Measurements from ENCODE around the gene SPDYE6.
"Not testable (repeated sequence)": the region's sequence is repeated elsewhere in the genome, so short reads cannot be mapped to it uniquely, and the experiment has no call there.

SPDYE6 gene, protein sequence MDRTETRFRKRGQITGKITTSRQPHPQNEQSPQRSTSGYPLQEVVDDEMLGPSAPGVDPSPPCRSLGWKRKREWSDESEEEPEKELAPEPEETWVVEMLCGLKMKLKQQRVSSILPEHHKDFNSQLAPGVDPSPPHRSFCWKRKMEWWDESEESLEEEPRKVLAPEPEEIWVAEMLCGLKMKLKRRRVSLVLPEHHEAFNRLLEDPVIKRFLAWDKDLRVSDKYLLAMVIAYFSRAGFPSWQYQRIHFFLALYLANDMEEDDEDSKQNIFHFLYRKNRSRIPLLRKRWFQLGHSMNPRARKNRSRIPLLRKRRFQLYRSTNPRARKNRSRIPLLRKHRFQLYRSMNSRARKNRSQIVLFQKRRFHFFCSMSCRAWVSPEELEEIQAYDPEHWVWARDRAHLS

DNA sequence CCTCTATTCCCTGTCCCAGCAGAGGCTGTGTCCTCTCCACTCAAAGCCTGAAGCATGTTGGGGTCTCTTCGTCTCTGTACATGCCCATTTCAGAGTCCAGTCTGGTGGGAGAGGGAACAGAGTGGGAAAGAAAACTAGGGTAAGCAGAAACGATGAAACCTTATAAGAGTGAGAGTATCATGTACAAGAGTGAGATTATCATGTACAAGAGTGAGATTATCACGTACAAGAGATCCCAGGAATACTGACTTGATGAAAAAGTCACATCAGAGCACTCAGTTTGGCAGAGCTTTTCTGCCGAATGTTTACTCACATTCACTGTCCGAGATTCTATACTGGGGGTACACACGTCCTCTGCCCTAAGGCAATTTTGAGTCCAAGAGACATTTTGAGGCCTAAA, at the start of gene SPDYE6:
Gene SPDYE6 (minus strand): TSS at position 101 of the 400 bp plus-strand sequence. CDS start 421 bp downstream, outside the sequence.
- not testable (repeated sequence) for DNase-seq (ENCODE audit: low spot score)

DNA sequence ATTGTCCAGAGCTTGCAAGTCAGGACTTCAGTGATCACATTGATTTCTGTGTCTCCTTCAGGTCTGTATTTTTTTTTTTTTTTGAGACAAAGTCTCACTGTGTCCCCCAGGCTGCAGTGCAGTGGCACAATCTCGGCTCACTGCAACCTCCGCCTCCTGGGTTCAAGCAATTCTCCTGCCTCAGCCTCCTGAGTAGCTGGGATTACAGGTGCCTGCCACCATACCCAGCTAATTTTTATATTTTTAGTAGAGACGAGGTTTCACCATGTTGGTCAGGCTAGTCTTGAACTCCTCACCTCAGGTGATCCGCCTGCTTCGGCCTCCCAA, 48.6 kb upstream of the SPDYE6 start:
- not testable (repeated sequence) for DNase-seq (ENCODE audit: low spot score)

DNA sequence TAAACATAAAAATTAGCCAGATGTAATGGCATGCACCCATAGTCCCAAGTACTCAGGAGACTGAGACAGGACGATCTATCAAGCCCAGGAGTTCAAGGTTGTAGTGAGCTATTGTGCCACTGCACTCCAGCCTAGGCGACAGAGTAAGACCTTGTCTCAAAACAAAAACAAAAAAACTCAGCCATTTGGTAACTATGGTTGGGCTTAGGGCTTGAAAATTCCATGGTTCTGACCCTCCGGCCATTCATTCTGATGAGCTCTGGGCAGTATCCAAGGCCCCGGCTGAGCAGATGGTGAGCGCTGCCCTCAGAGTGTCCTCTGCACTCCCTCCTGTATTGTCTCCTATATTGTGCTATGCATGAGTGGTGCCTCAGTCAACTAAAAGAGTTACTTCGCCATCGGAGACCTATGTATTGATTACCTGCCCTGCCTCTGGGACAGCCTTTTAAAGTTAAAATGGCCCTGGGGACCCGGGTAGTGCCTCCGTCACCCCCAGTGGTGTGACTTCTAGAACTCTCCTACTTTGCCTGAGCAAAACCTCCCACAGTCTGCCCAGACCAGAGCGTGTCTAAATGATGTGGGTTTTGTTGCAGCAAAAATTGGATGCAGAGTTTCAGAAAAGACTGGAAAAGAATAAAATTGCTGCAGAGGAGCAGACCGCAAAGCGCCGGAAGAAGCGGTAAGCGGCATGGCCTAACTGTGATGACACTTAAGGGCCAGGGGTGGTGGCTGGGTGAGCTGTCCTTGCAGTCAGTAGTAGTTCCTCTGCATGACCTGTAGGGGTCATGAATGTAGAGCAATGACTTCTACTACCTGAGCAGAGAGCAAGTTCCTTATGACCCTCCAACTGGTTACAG, 48.0 kb upstream of the SPDYE6 start:
- DNase-seq (ENCODE audit: low spot score): peak; percentile 81

DNA sequence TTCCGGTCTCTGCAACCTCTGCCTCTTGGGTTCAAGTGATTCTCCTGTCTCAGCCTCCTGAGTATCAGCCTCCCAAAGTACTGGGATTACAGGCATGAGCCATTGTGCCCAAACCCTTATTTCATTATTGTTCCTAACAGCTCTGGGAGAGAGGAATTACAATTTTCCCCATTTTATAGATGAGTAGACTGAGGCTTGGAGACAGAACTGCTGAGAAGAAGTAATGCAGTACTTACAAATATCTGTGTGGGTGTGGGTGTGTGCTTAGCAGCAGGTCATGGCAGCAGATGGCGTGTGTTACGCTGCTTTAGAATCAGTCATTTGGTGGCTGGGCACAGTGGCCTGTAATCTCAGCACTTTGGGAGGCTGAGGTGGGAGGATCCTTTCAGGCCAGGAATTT, 47.3 kb upstream of the SPDYE6 start:
- DNase-seq (ENCODE audit: low spot score): no peak

DNA sequence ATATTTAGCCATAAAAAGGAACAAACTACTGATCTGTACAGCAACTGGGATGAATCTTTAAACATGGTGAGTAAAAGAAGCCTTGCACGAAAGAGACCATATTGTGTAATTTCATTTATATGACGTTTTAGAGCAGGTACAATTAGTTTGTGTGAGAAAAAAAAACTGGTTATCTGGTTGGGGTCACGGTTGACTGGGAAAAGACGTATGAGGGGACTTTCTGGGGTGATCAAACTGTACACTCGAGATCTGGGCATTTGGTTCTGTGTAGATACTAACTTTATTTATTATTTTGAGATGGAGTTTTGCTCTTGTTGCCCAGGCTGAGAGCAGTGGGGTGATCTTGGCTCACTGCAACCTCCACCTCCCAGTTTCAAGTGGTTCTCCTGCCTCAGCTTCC, 44.1 kb upstream of the SPDYE6 start:
- no peak for DNase-seq (ENCODE audit: low spot score)

DNA sequence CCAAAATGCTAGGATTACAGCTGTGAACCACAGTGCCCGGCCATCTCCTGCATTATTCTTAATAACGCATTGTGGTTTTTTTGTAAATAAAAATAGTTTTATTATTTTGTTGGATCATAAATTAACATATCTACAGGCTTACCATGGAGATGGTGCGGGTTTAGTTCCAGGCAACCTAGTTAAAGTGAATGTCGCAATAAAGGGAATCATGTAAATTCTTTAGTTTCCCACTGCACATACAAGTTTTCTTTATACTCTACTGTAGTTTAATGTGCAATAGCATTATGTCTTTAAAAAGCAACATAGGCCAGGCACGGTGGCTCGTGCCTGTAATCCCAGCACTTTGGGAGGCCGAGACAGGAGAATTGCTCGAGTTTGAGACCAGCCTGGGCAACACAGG, 42.3 kb upstream of the SPDYE6 start:
- no peak for DNase-seq (ENCODE audit: low spot score)

DNA sequence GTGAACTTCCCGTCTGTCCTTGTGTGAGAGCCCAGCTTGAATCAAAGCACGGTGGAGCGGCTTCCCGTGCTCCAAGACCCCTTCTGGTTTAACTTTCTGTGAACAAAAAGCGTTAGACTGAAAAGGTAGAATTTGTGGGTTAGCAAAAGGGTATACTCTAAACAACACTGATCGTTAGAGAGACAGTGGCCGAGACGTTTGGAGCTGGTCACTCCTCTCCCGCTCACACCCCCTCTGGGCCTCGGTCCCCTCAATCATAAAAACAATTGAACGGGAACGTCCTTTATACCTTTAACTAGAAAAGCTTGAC, 40.4 kb upstream of the SPDYE6 start:
- DNase-seq (ENCODE audit: low spot score): peak; percentile 17

DNA sequence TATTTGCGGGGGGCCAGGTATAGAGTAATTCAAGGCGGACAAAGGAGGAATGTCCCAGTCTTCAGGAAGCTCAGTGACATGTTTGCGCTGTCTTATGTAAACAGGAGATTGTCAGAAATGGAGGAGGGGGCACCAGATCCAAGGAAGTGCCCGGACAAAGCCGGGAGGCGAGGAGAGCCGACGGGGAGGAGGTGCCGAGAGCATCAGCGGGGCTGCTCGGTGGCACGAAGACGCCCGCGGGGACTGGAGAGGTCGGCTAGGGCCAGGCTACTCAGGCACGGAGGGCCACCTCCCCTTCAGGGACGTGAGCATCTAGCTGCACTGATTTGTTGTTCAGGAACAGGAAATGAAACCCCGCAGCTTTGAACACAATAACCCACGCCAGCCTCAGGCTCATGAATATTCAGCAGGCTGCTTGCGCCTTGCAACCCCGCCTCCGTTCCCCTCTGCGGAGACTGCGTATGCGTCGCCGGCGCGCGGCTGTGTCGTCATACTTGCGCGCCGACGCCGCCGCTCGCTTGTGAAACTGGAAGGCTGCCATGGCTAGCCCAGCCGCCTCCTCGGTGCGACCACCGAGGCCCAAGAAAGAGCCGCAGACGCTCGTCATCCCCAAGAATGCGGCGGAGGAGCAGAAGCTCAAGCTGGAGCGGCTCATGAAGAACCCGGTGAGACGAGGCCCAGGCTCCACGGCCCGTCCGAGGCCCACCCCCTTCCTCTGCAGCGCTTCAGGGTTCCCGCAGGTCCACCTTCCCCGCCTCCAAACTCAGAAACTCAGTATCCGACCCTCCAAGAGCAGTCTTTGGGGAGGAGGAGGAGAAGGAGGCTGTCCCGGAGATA, 39.8 kb upstream of the SPDYE6 start, which contains the start of gene PRKRIP1:
Gene PRKRIP1 (plus strand): TSS at position 491 of the 837 bp plus-strand sequence. CDS start 49 bp downstream, at position 540.
- peak; percentile 93 for DNase-seq (ENCODE audit: low spot score)

DNA sequence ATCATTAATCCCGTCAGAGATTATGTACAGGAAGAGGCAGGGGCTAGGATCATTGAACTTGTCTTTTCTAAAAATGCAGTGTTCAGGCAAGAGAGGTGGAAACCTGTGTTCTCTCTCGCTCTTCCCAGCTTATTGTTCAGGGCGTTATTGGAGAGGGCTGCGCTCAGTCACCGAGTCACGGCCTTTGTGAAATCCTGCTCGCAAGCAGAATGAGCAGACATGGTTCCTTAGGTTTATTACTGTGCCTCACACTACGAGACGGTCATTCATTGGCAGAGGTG, 39.3 kb upstream of the SPDYE6 start:
- DNase-seq (ENCODE audit: low spot score): peak; percentile 19

DNA sequence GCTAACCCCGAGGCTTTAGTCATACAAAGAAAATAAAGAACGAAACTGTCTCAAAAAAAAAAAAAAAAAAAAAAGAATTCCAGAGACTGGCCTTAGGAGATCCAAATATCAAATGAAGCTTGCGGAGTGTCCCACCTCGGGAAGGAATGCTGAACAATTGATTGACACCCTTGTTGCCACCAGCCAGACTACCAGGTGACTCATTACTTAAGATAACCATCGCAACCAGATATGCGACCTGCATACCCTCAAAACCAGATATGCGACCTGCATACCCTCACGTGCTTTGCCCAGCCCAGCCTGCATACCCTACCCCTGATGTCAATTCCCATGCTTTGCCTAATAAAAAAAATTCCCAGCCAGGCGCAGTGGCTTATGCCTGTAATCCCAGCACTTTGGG, 37.2 kb upstream of the SPDYE6 start:
- no peak for DNase-seq (ENCODE audit: low spot score)

DNA sequence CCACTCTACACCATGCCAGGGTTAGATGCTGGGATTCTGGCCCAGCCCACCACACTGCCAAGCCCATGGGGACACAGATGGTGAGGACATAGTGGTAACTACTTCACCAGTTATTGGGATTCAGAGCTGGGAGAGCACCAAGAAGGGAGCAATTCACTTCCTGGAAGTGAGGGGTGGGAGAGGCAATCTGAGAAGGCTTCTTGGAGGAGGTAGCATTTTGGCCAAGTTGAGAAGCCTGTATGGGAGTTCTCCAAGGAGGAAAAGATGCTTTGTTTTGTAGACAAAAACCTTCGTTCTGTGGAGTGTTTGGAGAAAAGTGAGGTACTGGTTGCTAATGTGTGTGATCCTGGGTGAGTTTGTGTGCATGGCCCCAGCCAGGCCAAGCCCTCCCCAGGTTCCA, 36.1 kb upstream of the SPDYE6 start:
- DNase-seq (ENCODE audit: low spot score): no peak

DNA sequence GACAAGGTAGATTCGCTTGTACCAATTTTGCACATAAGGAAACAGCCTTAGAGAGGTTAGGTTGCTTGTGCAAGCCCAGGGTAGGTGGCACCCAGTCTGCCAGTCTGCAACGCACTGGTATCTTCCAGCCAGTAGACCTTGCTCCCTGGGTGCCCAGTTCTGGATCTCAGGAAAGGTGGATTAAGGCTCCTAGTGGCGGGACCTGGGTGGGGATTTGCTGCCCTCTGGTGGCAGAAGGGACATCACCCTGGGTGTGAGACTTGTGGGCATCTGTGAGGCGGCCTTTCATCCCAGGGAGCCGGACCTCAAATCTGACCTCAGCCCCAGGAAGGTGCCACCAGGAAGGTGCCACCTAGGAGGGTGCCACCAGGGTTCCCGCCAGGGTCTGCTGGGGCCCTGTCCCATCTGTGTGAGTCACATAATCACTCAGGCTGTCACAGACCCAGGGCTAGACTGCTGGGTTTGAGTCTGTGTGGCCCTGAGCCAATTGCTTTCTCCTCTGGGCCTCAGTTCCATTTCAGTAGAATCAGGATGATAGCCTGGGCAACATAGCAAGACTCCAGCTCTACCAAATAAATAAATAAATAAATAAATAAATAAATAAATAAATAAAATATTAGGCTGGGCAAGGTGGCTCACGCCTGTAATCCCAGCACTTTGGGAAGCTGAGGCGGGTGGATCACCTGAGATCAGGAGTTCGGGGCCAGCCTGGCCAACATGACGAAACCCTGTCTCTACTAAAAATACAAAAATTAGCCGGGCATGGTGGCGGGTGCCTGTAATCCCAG, 34.6 kb upstream of the SPDYE6 start:
- DNase-seq (ENCODE audit: low spot score): peak; percentile 89

DNA sequence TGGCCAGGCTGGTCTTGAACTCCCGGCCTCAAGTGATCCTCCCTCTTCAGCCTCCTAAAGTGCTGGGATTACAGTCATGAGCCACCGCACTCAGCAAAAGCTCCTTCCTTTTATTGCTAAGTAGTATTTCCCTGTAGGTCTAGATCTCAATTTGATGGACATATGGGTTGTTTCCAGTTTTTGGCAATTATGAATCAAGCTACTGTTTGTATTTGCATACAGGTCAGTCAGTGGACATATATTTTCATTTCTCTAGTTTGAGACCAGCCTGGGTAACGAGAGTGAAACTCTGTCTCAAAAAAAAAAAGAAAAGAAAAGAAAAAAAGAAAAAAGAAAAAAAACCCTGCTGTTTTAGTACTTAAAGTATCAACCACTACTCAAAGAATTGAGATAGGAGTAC, 33.6 kb upstream of the SPDYE6 start:
- no peak for DNase-seq (ENCODE audit: low spot score)

DNA sequence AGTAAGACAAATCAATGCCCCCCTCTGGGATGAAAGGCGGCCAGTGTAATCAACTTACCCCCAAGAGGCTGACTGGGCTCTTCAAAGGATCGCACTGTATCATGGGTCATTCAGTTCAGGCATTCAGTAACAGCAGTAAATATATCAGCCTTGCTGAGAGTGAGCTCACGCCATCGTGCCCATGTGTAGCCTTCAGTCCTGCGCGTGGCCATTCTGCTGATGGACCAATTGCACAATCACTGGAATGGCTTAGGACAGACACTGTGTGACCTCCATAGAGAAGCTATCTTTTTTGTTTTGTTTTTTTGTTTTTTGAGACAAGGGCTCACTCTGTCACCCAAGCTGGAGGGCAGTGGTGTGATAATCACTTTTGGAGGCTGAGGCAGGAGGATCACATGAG, 30.8 kb upstream of the SPDYE6 start:
- DNase-seq (ENCODE audit: low spot score): no peak

DNA sequence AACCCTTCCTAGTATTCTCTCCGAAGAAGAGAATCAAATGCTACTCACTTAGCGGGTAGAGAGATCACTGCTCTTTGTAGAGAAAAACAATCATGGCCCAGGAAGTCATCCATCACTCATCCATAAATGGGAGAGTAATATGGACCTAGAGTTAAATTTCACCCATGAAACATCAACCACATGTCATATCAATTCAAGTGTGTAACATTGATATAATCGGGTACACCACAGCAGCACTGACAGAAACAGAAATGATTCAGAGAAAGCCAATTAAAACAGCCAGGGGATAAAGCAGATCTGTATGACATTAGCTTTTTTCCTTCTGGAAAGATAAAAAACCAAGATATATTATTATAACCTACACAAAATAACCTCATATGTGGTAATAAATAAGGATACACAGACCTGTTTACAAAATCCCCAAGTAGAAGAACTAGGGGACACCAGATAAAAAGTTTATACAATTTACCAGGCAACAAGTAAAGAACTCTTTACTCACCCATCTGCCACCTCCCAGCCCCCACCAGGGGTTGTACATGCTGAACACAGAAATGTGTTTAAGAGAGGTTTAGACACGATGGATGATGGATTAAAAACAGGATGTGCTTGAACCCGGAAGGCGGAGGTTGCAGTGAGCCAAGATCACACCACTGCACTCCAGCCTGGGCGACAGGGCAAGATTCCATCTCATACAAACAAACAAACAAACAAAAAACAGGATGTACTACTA, 25.6 kb upstream of the SPDYE6 start:
- DNase-seq (ENCODE audit: low spot score): not testable (repeated sequence)

DNA sequence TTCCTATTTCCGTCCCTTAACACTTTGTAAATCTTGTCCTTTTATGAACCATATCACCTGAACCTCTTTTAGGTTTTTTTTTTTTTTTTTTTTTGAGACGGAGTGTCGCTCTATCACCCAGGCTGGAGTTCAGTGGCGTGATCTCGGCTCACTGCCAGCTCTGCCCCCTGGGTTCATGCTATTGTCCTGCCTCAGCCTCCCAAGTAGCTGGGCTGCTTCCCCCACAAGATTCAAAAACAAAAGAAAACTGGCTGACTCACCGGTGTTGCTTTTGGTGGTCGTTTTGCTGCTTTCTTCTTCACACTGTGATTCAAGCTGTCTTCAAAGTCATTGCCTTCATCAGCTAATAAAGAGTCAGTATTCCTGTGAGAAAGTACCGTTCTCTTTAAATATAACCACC, 24.6 kb upstream of the SPDYE6 start:
- not testable (repeated sequence) for DNase-seq (ENCODE audit: low spot score)

DNA sequence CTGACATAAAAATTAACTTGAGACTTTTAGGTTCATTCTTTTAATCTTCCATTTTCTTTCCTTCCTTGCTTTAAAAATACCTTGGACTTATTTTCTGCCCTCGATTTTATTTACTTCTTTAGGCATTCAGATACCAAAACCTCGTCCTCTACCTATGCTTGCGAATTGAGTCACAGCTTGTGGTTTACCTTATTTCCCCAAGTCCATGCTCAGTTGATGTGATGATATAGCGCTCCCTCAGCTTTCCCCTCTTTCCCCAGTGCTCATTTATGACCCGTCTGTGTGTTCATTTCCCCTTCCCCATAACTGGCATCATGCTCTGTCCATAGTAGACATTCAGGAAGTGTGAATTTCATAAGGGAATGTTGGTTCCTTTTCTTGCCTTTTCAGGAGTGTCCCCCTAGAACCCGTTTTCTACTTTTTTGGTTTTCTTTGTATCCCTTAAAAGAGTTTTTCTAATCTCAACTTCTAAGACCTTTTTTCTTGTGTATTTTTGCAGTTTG, 20.8 kb upstream of the SPDYE6 start:
- DNase-seq (ENCODE audit: low spot score): no peak

DNA sequence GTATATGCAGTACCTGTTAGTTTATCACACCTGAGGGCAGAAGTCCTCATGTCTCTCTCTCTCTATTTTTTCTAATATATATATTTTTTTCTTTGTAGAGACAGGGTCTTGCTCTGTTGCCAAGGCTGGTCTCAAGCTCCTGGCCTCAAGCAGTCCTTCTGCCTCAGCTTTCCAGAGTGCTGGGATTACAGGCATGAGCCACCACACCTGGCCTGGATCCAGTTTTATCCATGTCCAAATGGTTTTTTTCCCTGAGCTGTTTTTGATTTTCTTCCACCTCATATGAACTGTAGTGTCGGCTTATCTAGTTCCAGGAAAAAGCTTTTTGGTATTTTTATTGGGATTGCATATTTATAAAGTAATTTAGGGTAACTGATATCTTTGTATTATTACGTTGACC, 16.6 kb upstream of the SPDYE6 start:
- not testable (repeated sequence) for DNase-seq (ENCODE audit: low spot score)

DNA sequence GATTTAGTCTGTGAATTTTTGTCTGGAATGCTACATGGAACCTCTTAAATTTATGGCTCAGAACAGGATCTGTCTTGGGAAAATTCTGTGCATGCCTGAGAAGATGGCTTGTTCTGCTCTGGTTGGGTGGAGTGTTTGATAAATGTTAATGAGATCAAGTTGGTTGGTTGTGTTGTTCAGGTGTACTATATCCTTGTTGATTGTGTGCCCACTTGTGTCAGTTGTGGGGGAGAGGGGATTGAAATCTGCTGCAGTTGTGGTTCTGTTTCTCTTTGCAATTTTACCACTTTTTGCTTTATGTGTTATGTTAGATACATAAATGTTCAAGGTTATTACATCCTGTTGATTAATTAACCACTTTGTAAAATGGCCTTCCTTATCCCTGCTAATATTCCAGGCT, 13.8 kb upstream of the SPDYE6 start:
- not testable (repeated sequence) for DNase-seq (ENCODE audit: low spot score)

DNA sequence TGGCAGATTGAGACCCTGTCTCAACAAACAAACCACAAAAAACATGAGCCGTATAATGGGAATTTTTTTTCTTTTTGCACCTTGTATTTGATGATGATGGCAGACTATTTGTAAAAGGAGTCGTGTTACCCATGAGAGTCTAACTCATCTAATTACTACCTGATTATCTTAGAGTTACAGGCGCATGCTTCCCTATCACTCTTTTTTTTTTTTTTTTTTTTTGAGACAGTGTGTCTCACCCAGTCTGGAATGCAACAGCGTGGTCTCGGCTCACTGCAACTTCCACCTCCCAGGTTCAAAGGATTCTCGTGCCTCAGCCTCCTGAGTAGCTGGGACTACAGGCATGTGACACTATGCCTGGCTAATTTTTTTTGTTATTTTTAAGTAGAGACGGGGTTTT, 9.1 kb upstream of the SPDYE6 start:
- DNase-seq (ENCODE audit: low spot score): not testable (repeated sequence)

DNA sequence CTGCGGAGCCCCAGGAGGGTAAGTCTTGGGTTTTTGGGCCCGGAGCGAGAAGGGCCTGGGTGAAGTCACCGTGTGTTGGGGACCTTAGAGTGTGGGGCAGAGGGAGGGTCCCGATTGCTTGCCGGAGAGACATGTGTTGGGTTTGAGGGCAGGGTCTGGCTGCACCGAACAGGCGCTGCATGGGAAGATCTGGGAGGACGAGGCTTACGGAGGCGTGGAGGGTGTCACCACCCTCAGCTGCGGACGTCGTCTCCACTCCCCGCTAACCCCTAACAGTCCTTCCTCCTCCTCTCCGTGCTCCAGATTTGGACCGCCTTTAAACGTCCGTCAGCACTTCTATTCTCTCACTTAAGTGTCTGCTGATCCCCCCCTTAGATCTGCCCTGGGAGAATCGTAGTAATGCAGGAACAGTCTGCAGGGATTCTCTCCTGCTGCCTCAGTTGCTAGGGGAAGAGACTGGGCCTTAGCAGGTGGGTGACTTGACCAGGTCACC, 8.2 kb upstream of the SPDYE6 start:
- DNase-seq (ENCODE audit: low spot score): not testable (repeated sequence)

Data from AG20443 (cell line).